CD8-positive, alpha-beta memory T cell (primary cell): ENCODE data around the gene HS6ST3. TPM values are rescaled to one million over a fixed set of nuclear protein-coding genes. Genes with fewer than 3 reads are reported as not detected.

ENCODE experiments used
- CTCF ChIA-PET: fragments of 350-600 bp; sonication (Branson Sonifier 250); formaldehyde crosslinking; loops from one replicate; lab custom pipeline; 2021; ENCODE audit warnings: antibody characterized with exemption; lab: Charles Lee
- POLR2A ChIA-PET: fragments of 350-600 bp; sonication (Branson Sonifier 250); formaldehyde crosslinking; loops from one replicate; lab custom pipeline; 2021; ENCODE audit warnings: antibody characterized with exemption; lab: Charles Lee
- DNase-seq, 5 donors: peaks; one replicate each; pipeline versions ENCODE4 v3.0.0 to v3.0.0-alpha.2; 2020 to 2022; ENCODE audit warnings: mixed read lengths in 1 of 5
- H3K27ac ChIP-seq: one replicate; pipeline ENCODE4 v1.7.0; 2013; ENCODE audit warnings: low read depth, mild to moderate bottlenecking, low read length, moderate library complexity
- H3K27me3 ChIP-seq: 2 replicates; pipeline ENCODE4 v1.7.0; 2013; ENCODE audit warnings: low read length, mild to moderate bottlenecking; ENCODE audit not compliant: insufficient read depth, poor library complexity, severe bottlenecking
- H3K36me3 ChIP-seq: 2 replicates; pipeline ENCODE4 v1.7.0; 2013; ENCODE audit warnings: mild to moderate bottlenecking, low read length, moderate library complexity; ENCODE audit not compliant: insufficient read depth
- H3K4me1 ChIP-seq: 2 replicates; pipeline ENCODE4 v1.7.0; 2013; ENCODE audit warnings: mild to moderate bottlenecking, low read length, moderate library complexity; ENCODE audit not compliant: insufficient read depth
- H3K4me3 ChIP-seq: 2 replicates; pipeline ENCODE4 v1.7.0; 2013; ENCODE audit warnings: mild to moderate bottlenecking, low read length
- H3K9me3 ChIP-seq: 2 replicates; pipeline ENCODE4 v1.7.0; 2013; ENCODE audit warnings: mild to moderate bottlenecking, low read length
- H3K27ac Mint-ChIP-seq, 8 donors: one replicate each; pipeline ENCODE4 v1.8.0; 2020 to 2021; ENCODE audit warnings: mixed read lengths in 8 of 8, mild to moderate bottlenecking in 6 of 8, inconsistent platforms in 3 of 8, moderate library complexity in 3 of 8
- H3K27me3 Mint-ChIP-seq, 2 donors: one replicate each; pipeline ENCODE4 v1.8.0; 2020 to 2021; ENCODE audit warnings: mixed read lengths in 2 of 2, mild to moderate bottlenecking in 1 of 2, moderate library complexity in 1 of 2
- H3K36me3 Mint-ChIP-seq, 3 donors: one replicate each; pipeline ENCODE4 v1.8.0; 2020 to 2021; ENCODE audit warnings: mixed read lengths in 3 of 3, inconsistent platforms in 1 of 3, mild to moderate bottlenecking in 1 of 3
- H3K4me1 Mint-ChIP-seq, 3 donors: one replicate each; pipeline ENCODE4 v1.8.0; 2020 to 2021; ENCODE audit warnings: mixed read lengths in 3 of 3, inconsistent platforms in 1 of 3, mild to moderate bottlenecking in 1 of 3
- H3K4me3 Mint-ChIP-seq, 7 donors: one replicate each; pipeline ENCODE4 v1.8.0; 2020 to 2021; ENCODE audit warnings: mixed read lengths in 7 of 7, mild to moderate bottlenecking in 6 of 7, moderate library complexity in 4 of 7, inconsistent platforms in 2 of 7
- H3K9me3 Mint-ChIP-seq, 5 donors: one replicate each; pipeline ENCODE4 v1.8.0; 2020 to 2022; ENCODE audit warnings: mixed read lengths in 5 of 5, mild to moderate bottlenecking in 3 of 5, moderate library complexity in 2 of 5, inconsistent platforms in 1 of 5
- polyA plus RNA-seq: library from polyadenylated mRNA; unstranded; fragments of 300-500 nt; fragmentation: Illumina TruSeq; gene quantifications from one replicate; pipeline ENCODE4 v1.2.3, GENCODE V29; 2021
- total RNA-seq, 2 experiments: library from RNA; stranded (reverse); gene quantifications; one replicate each; pipeline ENCODE4 v1.2.3, GENCODE V29; 2021

HS6ST3 gene
- total and polyA plus RNA-seq, 3 experiments from 2014 or later = not detected

- Mint-ChIP-seq H3K9me3 (peaks cover 0 to 4% (median 3%) of the 10 kb centered on the region in 5 donors), H3K27ac (no peak overlapping the region), H3K4me1 (no peaks in the 10 kb centered on the region), H3K36me3 (no peaks in the 10 kb centered on the region), H3K4me3 (no peak overlapping the region), H3K27me3 (no peaks in the 10 kb centered on the region)
- no peak overlapping the region for H3K4me3 ChIP-seq
- no peaks in the 10 kb centered on the region for H3K36me3 ChIP-seq
- H3K27ac ChIP-seq = no peak overlapping the region
- no peak for DNase-seq
- ChIA-PET CTCF (no interaction called here), POLR2A (no interaction called here)
- no peaks in the 10 kb centered on the region for H3K4me1 ChIP-seq
- no peaks in the 10 kb centered on the region for H3K9me3 ChIP-seq
- H3K27me3 ChIP-seq = no peaks in the 10 kb centered on the region
These were observed 391.6 kb downstream of the HS6ST3 start for GRCh38 chr13:96481482-96481881.

GRCh38 chr13:96490496-96490989, 400.6 kb downstream of the HS6ST3 start:
- Mint-ChIP-seq H3K36me3 (no peaks in the 10 kb centered on the region), H3K9me3 (peaks cover 0 to 9% (median 4%) of the 10 kb centered on the region in 5 donors), H3K4me3 (no peak overlapping the region), H3K27me3 (no peaks in the 10 kb centered on the region), H3K4me1 (no peaks in the 10 kb centered on the region), H3K27ac (no peak overlapping the region)
- ChIA-PET CTCF (no interaction called here), POLR2A (no interaction called here)
- Histone ChIP-seq H3K27ac (no peak overlapping the region), H3K4me3 (no peak overlapping the region), H3K27me3 (no peaks in the 10 kb centered on the region), H3K4me1 (no peaks in the 10 kb centered on the region), H3K9me3 (no peaks in the 10 kb centered on the region), H3K36me3 (no peaks in the 10 kb centered on the region)
- no peak for DNase-seq

GRCh38 chr13:96491103-96491502, 401.2 kb downstream of the HS6ST3 start:
- H3K9me3 ChIP-seq = no peaks in the 10 kb centered on the region
- Mint-ChIP-seq H3K9me3 (peaks cover 0 to 9% (median 4%) of the 10 kb centered on the region in 5 donors), H3K27me3 (no peaks in the 10 kb centered on the region), H3K36me3 (no peaks in the 10 kb centered on the region), H3K4me1 (no peaks in the 10 kb centered on the region), H3K4me3 (no peak overlapping the region), H3K27ac (no peak overlapping the region)
- POLR2A ChIA-PET = no interaction called here
- no peak overlapping the region for H3K27ac ChIP-seq
- H3K36me3 ChIP-seq = no peaks in the 10 kb centered on the region
- no peak for DNase-seq
- H3K27me3 ChIP-seq = no peaks in the 10 kb centered on the region
- H3K4me1 ChIP-seq = no peaks in the 10 kb centered on the region
- H3K4me3 ChIP-seq = no peak overlapping the region
- CTCF ChIA-PET = no interaction called here

GRCh38 chr13:96492766-96493165, 402.9 kb downstream of the HS6ST3 start:
- POLR2A ChIA-PET = no interaction called here
- Mint-ChIP-seq H3K36me3 (no peaks in the 10 kb centered on the region), H3K4me3 (no peak overlapping the region), H3K27me3 (no peaks in the 10 kb centered on the region), H3K9me3 (peaks cover 0 to 9% (median 4%) of the 10 kb centered on the region in 5 donors), H3K27ac (no peak overlapping the region), H3K4me1 (no peaks in the 10 kb centered on the region)
- Histone ChIP-seq H3K9me3 (no peaks in the 10 kb centered on the region), H3K27ac (no peak overlapping the region), H3K36me3 (no peaks in the 10 kb centered on the region), H3K4me3 (no peak overlapping the region), H3K4me1 (no peaks in the 10 kb centered on the region), H3K27me3 (no peaks in the 10 kb centered on the region)
- CTCF ChIA-PET = no interaction called here
- no peak for DNase-seq

- H3K27me3 Mint-ChIP-seq = no peaks in the 10 kb centered on the region
- CTCF ChIA-PET = no interaction called here
- H3K36me3 Mint-ChIP-seq = no peaks in the 10 kb centered on the region
These were observed 409.7 kb downstream of the HS6ST3 start for GRCh38 chr13:96499656-96500055.

GRCh38 chr13:96500953-96501352, 411.0 kb downstream of the HS6ST3 start:
- POLR2A ChIA-PET = no interaction called here
- Histone ChIP-seq H3K36me3 (no peaks in the 10 kb centered on the region), H3K27ac (no peak overlapping the region), H3K9me3 (no peaks in the 10 kb centered on the region), H3K4me3 (no peak overlapping the region), H3K4me1 (no peaks in the 10 kb centered on the region), H3K27me3 (no peaks in the 10 kb centered on the region)
- H3K9me3 Mint-ChIP-seq = peaks cover 0 to 23% (median 4%) of the 10 kb centered on the region in 5 donors
- H3K4me1 Mint-ChIP-seq = no peaks in the 10 kb centered on the region
- H3K27me3 Mint-ChIP-seq = no peaks in the 10 kb centered on the region
- no peak overlapping the region for H3K27ac Mint-ChIP-seq
- no peaks in the 10 kb centered on the region for H3K36me3 Mint-ChIP-seq
- no peak overlapping the region for H3K4me3 Mint-ChIP-seq
- no peak for DNase-seq
- CTCF ChIA-PET = no interaction called here

More at GRCh38 chr13:96499656-96500055, 409.7 kb downstream of the HS6ST3 start:
- H3K27me3 ChIP-seq = no peaks in the 10 kb centered on the region
- no peaks in the 10 kb centered on the region for H3K4me1 ChIP-seq
- no peak overlapping the region for H3K27ac ChIP-seq
- Mint-ChIP-seq H3K9me3 (peaks cover 0 to 25% (median 4%) of the 10 kb centered on the region in 5 donors), H3K27ac (no peak overlapping the region), H3K4me3 (no peak overlapping the region), H3K4me1 (no peaks in the 10 kb centered on the region)
- no peak for DNase-seq
- no peaks in the 10 kb centered on the region for H3K36me3 ChIP-seq
- H3K9me3 ChIP-seq = no peaks in the 10 kb centered on the region
- POLR2A ChIA-PET = no interaction called here
- H3K4me3 ChIP-seq = no peak overlapping the region

- H3K4me1 ChIP-seq = no peaks in the 10 kb centered on the region
- H3K36me3 ChIP-seq = no peaks in the 10 kb centered on the region
- H3K9me3 ChIP-seq = no peaks in the 10 kb centered on the region
- H3K9me3 Mint-ChIP-seq = peaks cover 0 to 24% (median 4%) of the 10 kb centered on the region in 5 donors
- ChIA-PET POLR2A (no interaction called here), CTCF (no interaction called here)
- no peaks in the 10 kb centered on the region for H3K27me3 Mint-ChIP-seq
- no peak overlapping the region for H3K4me3 ChIP-seq
- no peaks in the 10 kb centered on the region for H3K4me1 Mint-ChIP-seq
- H3K36me3 Mint-ChIP-seq = no peaks in the 10 kb centered on the region
- no peak for DNase-seq
- no peaks in the 10 kb centered on the region for H3K27me3 ChIP-seq
- no peak overlapping the region for H3K27ac Mint-ChIP-seq
- no peak overlapping the region for H3K4me3 Mint-ChIP-seq
- no peak overlapping the region for H3K27ac ChIP-seq
These were observed 413.6 kb downstream of the HS6ST3 start for GRCh38 chr13:96503481-96503880.

GRCh38 chr13:96511587-96511986, 421.7 kb downstream of the HS6ST3 start:
- CTCF ChIA-PET = no interaction called here

More at GRCh38 chr13:96511587-96511986, 421.7 kb downstream of the HS6ST3 start:
- Histone ChIP-seq H3K27me3 (no peaks in the 10 kb centered on the region), H3K36me3 (no peaks in the 10 kb centered on the region), H3K27ac (no peak overlapping the region), H3K9me3 (no peaks in the 10 kb centered on the region), H3K4me1 (no peaks in the 10 kb centered on the region), H3K4me3 (no peak overlapping the region)
- Mint-ChIP-seq H3K4me1 (no peaks in the 10 kb centered on the region), H3K36me3 (no peaks in the 10 kb centered on the region), H3K4me3 (no peak overlapping the region), H3K9me3 (peaks cover 0 to 13% (median 1%) of the 10 kb centered on the region in 5 donors), H3K27me3 (no peaks in the 10 kb centered on the region), H3K27ac (no peak overlapping the region)
- no peak for DNase-seq
- POLR2A ChIA-PET = no interaction called here
